Stimulated activated CD4-positive, alpha-beta T cell treated with anti-CD3 and anti-CD28 coated beads, Interleukin-1b, Interleukin-23, amount 100 ng/mL, for 4 hours (primary cell): ENCODE data around the gene EPN3.

Source experiments
- DNase-seq, 2 donors: peaks; one replicate each; pipeline ENCODE4 v3.0.0-alpha.2; 2020; ENCODE audit warnings: low read depth in 2 of 2

EPN3 gene

GRCh38 chr17:50566886-50567285 is 34.4 kb downstream of the EPN3 start:
- no peak for DNase-seq

- no peak for DNase-seq
Observed at GRCh38 chr17:50568659-50569058, 36.1 kb downstream of the EPN3 start.

GRCh38 chr17:50569592-50569991 is 37.1 kb downstream of the EPN3 start:
- DNase-seq = no peak

- DNase-seq = no peak
Observed at GRCh38 chr17:50570032-50570431, 37.5 kb downstream of the EPN3 start.

GRCh38 chr17:50570528-50570927 is 38.0 kb downstream of the EPN3 start:
- no peak for DNase-seq

GRCh38 chr17:50571681-50572080 is 39.1 kb downstream of the EPN3 start:
- DNase-seq = no peak

GRCh38 chr17:50572541-50572940 is 40.0 kb downstream of the EPN3 start:
- DNase-seq = no peak

GRCh38 chr17:50573866-50574611 is 41.5 kb downstream of the EPN3 start:
- DNase-seq = no peak

- DNase-seq = no peak
Observed at GRCh38 chr17:50575581-50576210, 43.2 kb downstream of the EPN3 start.

GRCh38 chr17:50576864-50577263 is 44.3 kb downstream of the EPN3 start:
- no peak for DNase-seq

GRCh38 chr17:50577451-50577954 is 45.0 kb downstream of the EPN3 start:
- DNase-seq = no peak

GRCh38 chr17:50578173-50578572 is 45.6 kb downstream of the EPN3 start:
- DNase-seq = no peak

- no peak for DNase-seq
Observed at GRCh38 chr17:50579399-50579798, 46.9 kb downstream of the EPN3 start.

- DNase-seq = no peak
Observed at GRCh38 chr17:50580646-50581045, 48.1 kb downstream of the EPN3 start.

GRCh38 chr17:50581316-50581715 is 48.8 kb downstream of the EPN3 start:
- no peak for DNase-seq

GRCh38 chr17:50582741-50583140 is 50.2 kb downstream of the EPN3 start:
- DNase-seq = no peak

GRCh38 chr17:50583641-50584040 is 51.1 kb downstream of the EPN3 start:
- no peak for DNase-seq

GRCh38 chr17:50584116-50584515 is 51.6 kb downstream of the EPN3 start:
- DNase-seq = no peak

- DNase-seq = no peak
Observed at GRCh38 chr17:50584749-50585148, 52.2 kb downstream of the EPN3 start.

- DNase-seq = no peak
Observed at GRCh38 chr17:50585346-50585745, 52.8 kb downstream of the EPN3 start.

- DNase-seq = no peak
Observed at GRCh38 chr17:50585891-50586290, 53.4 kb downstream of the EPN3 start.

GRCh38 chr17:50586421-50587247 is 54.1 kb downstream of the EPN3 start:
- DNase-seq = no peak
